GM11168 (cell line): ENCODE results near the gene SLC22A3.

Source experiments
- in situ Hi-C: fragments of 300-500 bp; cut with MboI; formaldehyde crosslinking; loops from one replicate; pipeline ENCODE4 v1.12.0; 2022; ENCODE audit warnings: low sequenced_read_pairs; ENCODE audit not compliant: unreplicated experiment

Gene SLC22A3

DNA sequence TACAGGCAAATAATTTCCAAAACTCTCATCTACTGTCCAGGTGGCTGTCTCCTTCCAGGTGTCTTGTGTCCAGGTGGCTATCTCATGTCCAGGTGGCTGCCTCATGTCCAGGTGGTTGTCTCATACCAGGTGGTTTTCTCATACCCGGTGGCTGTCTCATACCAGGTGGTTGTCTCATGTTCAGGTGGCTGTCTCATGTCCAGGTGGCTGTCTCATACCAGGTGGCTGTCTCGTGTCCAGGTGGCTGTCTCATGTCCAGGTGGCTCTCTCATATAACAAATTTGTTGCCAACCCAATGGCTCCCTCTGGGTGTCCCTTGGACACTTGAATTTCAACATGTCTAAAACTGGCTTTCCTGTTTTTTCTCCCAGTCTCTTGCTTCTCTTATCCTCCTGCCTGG is 14.3 kb upstream of the SLC22A3 start:
- in situ Hi-C loops: no loop called here

DNA sequence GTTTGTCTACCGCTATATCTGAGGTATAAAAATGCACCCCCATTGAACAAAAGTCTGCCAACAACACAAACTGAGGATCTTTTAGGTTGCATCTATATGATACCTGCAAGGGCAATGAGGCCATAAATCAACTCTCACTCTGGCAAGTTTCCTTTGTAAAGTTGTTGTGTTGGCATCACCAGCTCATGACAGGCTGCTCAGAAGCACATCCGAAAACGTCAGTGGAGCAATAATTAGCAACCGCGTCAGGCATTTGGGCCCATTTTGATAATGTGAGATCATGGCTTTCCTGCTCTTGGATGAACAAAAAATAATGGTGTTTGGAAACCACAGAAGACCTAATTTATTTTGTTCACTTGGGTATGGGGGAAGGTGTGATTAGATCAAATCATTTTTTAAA is 12.0 kb upstream of the SLC22A3 start:
- in situ Hi-C loops: no loop called here

DNA sequence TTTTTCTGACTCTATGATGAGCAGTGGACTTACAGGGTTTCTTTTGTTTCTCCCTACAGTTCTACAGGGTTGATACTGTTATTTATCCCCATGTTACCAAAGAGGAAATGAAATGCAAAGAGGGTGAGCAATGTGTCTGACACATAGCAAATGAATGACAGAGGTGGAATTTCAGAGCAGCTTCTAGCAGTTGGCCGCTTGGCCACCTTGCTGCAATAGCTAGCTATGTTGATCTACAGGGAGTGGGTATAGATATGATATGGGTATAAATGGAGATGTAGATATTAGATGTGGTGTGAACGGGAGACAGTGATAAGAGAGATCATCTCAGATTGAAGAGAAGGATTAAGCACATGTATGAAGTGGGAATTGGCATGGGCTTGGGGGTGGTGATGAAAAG is 10.9 kb upstream of the SLC22A3 start:
- in situ Hi-C loops: no loop called here

DNA sequence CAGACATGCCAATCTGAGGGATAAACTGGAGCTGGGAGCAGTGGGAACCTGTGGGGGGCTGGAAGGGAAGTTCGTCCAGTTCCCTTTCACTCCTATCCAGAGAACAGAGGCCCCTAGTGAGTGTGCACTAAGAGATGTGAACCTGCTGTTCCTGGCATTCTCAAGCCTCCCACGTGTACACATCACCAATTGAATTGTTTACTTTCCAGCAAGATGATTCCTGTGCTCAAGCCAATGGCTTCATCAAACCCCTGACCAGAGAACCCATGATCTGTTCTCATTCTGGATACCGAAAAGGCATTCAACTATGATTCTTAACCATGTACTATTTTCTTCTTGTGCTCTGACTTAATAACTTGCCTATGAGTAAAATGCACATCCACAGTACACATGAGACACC is 10.2 kb upstream of the SLC22A3 start:
- in situ Hi-C loops: no loop called here

- in situ Hi-C loops: no loop called here
These were observed 5.0 kb upstream of the SLC22A3 start for GRCh38 chr6:160343144-160343543.

DNA sequence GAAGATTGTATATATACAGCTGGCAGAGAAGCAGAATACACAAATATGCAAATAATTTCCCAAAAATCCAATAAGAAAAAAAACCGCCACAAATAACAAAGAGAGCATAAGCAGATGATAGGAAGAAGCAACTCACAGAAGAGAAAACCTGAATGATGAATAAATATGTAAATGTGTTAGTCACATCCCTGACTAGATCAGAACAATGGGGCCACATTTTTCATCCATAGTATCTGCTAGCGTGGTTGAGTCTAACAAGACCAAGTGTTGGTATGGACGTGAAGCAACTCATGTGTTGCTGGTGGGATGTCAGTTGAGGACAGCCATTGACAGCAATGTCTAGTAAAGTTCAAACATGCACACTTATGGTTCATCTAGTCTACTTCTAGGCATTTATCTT is 3.9 kb upstream of the SLC22A3 start:
- in situ Hi-C loops: no loop called here

DNA sequence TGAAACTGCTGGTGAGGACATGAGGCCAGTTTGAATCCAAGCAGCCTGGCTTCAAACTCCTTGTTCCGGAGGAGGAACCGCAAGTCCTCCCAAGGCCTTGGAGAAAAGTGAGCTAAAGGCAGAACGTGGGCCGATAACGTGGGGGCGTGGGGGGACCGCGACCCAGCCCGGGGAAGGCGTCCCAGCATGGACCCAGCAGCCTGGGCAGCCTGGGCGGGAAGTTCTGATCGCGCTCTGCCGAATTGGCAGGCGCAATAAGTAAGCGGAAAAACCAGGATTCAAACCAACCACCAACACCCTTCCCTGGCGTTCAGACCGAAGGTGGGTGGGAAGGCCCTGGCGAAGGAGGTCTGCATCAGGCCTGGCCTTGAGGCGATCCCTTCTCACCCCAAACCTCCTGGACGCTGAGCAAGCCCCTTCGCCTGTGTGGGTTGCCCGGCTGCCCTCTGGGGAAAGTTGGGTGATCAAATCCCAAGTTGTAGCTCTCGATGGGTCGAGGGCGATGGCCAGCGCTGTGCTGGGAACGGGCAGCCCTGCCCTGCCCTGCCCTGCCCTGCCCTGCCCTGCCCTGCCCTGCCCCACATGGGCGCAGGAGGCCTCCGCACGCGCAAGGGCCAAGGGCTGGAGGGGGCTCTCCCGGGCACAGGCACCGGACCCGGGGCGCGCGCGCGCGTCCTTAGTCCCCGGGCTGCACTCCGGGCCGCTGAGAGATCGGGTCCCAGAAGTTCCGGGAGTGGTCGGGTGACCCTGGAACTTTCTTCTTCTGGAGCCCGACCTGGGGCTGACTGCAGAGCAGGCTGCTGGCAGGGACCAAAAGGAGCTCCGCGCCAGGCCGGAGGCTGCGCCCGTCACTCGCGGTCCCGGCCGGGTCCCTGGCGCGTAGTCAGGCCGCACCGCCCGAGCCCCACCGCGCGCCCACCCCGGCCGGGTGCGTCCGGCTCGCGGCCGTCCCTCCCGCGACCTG is 637 bp upstream of the SLC22A3 start:
- in situ Hi-C loops: no loop called here

DNA sequence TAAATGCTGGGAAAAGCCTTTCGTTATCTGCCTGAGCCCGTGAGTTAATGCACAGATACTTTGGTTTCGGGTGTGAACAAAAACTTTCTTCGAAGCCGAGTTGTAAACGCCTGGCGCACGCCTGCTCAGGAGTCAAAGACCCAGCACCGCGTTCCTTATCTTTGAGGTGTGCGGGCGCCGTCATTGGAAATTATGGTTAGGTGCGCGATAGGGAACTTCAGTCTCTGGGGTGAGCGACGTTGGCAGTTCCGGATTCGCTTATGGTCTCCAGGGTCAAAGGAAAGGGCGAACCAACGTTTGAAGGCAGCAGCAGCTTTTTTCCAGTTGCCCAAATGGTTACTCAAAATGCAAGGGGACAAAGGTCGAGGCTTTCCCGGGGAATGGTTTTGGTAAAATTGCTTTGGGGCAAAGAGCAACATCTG is 853 bp downstream of the SLC22A3 start:
- in situ Hi-C loops: no loop called here

GRCh38 chr6:160349814-160350350 is 1.7 kb downstream of the SLC22A3 start:
- in situ Hi-C loops: no loop called here

DNA sequence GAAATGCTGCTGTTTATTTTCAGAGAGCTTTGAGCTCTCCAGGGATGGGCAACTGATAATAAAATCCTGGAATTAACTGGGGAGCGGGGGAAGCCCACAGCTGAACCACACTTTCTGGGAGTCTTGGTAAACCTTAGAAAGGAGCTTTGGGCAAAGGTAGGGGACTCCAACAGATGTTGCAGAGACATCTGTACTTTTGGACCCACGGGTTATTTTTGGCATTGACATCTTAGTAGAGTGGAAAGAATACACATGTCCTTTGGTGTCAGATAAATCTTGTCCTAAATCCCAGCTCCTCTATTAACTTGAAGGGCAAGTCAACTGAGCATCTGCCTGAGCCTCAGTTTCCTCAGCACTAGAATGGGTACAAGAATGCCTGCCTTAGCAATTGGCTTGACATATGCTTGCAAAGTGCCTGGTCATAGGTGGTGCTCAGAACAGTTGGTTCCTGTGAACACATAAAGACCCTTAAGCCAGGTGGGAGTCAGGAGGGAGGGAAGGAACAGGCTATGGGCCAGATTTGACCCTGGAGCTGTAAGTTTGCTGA is 5.8 kb downstream of the SLC22A3 start:
- in situ Hi-C loops: no loop called here

DNA sequence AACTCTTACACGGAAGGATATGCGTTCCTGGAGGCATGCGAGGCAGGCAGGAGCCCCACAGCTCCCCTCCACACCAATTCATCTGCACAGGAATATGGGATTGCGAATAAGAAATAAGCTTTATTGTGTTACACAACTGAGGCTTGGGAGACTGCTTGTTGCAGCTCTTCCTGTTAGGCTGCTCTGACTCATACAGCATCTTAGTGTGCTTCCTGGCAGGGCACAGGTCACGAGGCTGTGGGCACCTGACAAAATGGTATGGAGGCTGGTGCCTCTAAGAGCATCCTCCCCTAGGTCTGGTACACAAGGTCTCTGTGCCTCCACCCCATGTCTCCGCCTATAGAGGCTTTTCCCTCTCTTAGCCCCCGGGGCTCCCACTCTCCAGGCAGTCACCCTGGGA is 6.8 kb downstream of the SLC22A3 start:
- in situ Hi-C loops: no loop called here

DNA sequence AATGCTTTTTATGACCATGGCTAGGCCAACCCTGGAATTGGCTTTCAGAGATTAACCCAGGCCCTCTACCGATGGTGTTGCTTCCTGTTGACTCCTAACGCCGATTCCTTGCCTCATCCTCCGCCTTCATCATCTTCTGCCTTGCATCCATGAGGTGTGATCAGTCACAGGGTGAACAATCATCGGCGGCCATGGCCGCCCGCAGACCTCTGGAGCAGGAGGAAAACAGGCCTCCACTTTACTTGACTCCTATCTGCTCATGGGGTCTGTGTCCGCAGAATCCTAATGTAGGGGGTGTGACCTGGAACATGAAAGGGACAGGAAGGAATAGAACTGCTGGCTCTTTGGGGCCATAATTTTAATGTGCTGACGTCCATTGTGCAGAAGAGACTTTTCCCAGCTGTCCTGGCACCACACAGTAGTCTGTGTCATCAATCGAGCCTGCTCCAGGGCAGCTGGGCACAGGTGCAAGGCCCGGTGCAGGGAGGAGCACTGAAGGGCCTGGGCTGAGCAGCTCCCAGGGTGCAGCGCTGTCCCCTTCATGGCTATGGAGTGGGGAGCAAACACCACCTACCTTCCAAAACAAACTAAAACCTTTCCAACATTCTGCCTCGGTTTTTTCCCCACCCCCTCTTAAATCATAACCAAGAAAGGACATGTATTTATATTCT is 8.0 kb downstream of the SLC22A3 start:
- in situ Hi-C loops: no loop called here

DNA sequence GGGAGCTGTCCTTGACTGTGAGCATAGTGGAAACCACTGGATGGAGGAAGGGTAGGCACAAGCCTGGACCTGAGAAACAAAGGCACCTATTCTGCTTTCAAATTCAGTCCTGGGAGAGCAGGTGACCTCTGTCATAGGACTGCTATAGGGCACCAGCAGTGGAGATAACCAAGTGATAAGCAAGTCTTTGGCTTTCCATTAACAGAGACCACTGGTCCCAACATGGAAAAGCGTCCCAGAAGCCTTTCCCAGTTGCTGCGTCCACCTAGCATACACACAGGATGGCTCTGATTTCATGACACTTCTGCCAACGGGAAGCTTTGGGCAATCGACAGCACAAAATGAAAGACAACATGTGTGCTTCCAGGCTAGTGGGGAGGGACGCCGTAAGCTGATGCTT is 8.9 kb downstream of the SLC22A3 start:
- in situ Hi-C loops: no loop called here

GRCh38 chr6:160358225-160359119 is 10.3 kb downstream of the SLC22A3 start:
- in situ Hi-C loops: no loop called here

DNA sequence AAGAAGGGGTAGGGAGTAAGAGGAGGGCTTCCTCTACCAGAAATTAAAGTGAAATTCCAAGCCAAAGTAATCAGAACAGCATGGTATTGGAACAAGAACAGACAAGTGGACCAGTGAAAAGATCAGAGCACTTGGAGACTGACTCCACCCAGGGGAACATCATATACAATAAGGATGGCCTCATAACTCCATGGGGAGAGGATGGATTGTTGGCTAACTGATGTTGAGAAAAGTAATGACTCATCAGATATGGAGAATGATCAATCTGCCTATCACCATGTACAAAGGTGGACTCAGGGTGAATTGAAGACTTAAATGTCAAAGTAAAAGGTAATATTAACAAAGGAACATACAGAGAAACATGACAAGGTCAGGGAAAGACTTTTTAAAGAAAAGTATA is 12.8 kb downstream of the SLC22A3 start:
- in situ Hi-C loops: no loop called here

GRCh38 chr6:160362556-160362955 is 14.4 kb downstream of the SLC22A3 start:
- in situ Hi-C loops: no loop called here

DNA sequence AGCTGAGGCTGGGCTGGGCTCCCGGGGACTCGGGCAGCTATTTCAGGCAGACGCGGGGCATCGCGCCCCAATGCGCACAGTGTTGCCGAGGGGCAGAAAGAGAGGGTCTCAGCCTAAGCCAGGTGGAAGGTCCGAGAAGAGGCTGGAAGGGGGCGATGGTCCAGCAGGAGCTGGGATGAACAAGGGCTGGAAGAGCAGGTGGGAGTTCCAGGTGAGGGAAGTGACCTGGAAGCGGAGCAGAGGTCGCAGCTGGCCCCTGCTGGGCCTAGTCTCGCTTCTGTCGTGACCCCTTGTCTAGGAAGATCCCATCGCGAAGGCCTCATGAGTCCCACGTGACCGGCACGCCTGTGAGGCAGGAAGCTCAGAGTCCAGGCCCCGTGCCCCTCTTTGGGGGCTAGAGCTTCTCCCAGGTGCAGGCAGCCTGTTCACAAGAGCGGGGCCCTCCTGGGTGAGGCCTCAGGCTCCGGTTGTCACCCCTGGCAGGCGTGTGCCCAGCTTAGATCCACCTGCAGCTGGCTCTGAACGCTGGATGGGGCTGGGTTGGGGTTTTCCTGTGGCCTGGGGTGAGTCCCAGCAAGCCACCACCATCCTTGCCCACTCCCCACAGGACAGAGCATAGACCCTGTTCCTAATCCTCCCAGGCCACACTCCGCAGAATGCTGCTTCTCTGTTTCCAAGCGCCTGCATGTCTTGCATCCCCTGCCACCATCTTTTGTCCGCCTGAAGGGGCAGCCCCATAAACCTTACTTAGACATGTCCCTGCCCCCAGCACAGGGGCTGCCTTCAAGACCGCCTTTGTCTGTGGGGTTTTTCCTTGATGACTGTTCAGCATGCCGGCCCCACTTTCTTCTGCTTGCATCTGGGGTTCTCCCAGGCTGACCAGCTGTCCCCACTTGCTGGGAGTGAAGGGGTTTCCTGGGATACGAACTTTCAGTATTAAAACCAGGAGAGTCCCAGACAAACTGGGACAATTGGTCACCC is 15.1 kb downstream of the SLC22A3 start:
- in situ Hi-C loops: no loop called here

DNA sequence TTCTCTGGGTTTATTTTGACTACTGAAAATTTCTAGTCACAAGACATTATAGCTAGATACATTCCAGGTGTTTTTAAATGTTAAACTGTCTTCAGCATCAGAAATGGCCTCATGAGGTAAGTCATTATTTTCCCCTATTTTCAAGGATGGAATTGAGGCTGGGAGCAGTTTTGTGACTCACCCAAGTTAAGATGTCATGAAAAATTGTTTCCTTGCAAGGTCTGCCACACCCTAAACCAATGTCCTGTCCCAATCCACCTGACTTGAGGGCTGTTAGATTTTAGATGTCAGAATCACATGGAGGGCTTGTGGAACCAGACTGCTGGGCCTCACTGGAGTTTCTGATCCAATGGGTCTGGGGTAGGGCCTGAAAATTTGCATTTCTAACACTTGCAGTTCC is 16.9 kb downstream of the SLC22A3 start:
- in situ Hi-C loops: no loop called here
